Progenitor cell of endocrine pancreas (in vitro differentiated cells): ENCODE measurements around the gene MYO7B. TPM values are rescaled to one million over a fixed set of nuclear protein-coding genes. Genes with fewer than 3 reads are reported as not detected.
A peak's percentile ranks its signal among the peaks of the same experiment; 100 is the strongest.

Source experiments
- DNase-seq: peaks from one replicate; pipeline ENCODE4 v3.0.0; 2021; ENCODE audit warnings: low spot score; ENCODE audit not compliant: unreplicated experiment
- H3K27ac Mint-ChIP-seq: 2 replicates; pipeline ENCODE4 v1.8.0; 2021; ENCODE audit warnings: mild to moderate bottlenecking, moderate library complexity, mixed read lengths
- H3K27me3 Mint-ChIP-seq: 2 replicates; pipeline ENCODE4 v1.8.0; 2021; ENCODE audit warnings: mixed read lengths
- H3K36me3 Mint-ChIP-seq: 2 replicates; pipeline ENCODE4 v1.8.0; 2022; ENCODE audit warnings: mixed read lengths; ENCODE audit not compliant: insufficient read depth
- H3K4me1 Mint-ChIP-seq: 2 replicates; pipeline ENCODE4 v1.8.0; 2021; ENCODE audit warnings: low read depth, mixed read lengths
- H3K4me3 Mint-ChIP-seq: 2 replicates; pipeline ENCODE4 v1.8.0; 2021; ENCODE audit warnings: low read depth, mild to moderate bottlenecking, moderate library complexity, mixed read lengths
- H3K9me3 Mint-ChIP-seq: 2 replicates; pipeline ENCODE4 v1.8.0; 2021; ENCODE audit warnings: low read depth, mixed read lengths
- CTCF ChIP-seq: fragments of 200-600 bp; sonication (generic); IDR thresholded peaks from one replicate; pipeline ENCODE4 v1.5.0; 2021; ENCODE audit warnings: antibody characterized with exemption, mild to moderate bottlenecking; ENCODE audit not compliant: unreplicated experiment
- total RNA-seq: library from RNA; stranded (reverse); gene quantifications from 2 replicates; pipeline ENCODE4 v1.2.1, GENCODE V29; 2021

MYO7B gene
- total RNA-seq, 1 donor from 2014 or later = not detected

- Mint-ChIP-seq H3K9me3 (no peaks in the 10 kb centered on the region), H3K36me3 (no peaks in the 10 kb centered on the region), H3K27me3 (no peaks in the 10 kb centered on the region), H3K27ac (no peak overlapping the region), H3K4me1 (peaks cover 5% of the 10 kb centered on the region), H3K4me3 (no peak overlapping the region)
- no peak for DNase-seq
- no peak for TF ChIP-seq CTCF
Observed at GRCh38 chr2:127635380-127636237, 100.1 kb downstream of the MYO7B start.

GRCh38 chr2:127636248-127637235 lies 101.1 kb downstream of the MYO7B start:
- Mint-ChIP-seq H3K27ac (no peak overlapping the region), H3K4me1 (peaks cover 5% of the 10 kb centered on the region), H3K27me3 (no peaks in the 10 kb centered on the region), H3K36me3 (no peaks in the 10 kb centered on the region), H3K9me3 (no peaks in the 10 kb centered on the region), H3K4me3 (no peak overlapping the region)
- no peak for DNase-seq
- no peak for TF ChIP-seq CTCF

GRCh38 chr2:127637236-127637630 lies 101.8 kb downstream of the MYO7B start:
- H3K27me3 Mint-ChIP-seq = no peaks in the 10 kb centered on the region
- DNase-seq = no peak
- no peak for TF ChIP-seq CTCF
- peaks cover 5% of the 10 kb centered on the region for H3K4me1 Mint-ChIP-seq
- H3K27ac Mint-ChIP-seq = no peak overlapping the region
- H3K36me3 Mint-ChIP-seq = no peaks in the 10 kb centered on the region
- H3K9me3 Mint-ChIP-seq = no peaks in the 10 kb centered on the region
- no peak overlapping the region for H3K4me3 Mint-ChIP-seq

- no peak for TF ChIP-seq CTCF
- no peaks in the 10 kb centered on the region for H3K9me3 Mint-ChIP-seq
- H3K27me3 Mint-ChIP-seq = no peaks in the 10 kb centered on the region
- H3K4me3 Mint-ChIP-seq = no peak overlapping the region
- peak overlapping the region; percentile 88 for H3K27ac Mint-ChIP-seq
- H3K4me1 Mint-ChIP-seq = peaks cover 5% of the 10 kb centered on the region
- no peak for DNase-seq
- no peaks in the 10 kb centered on the region for H3K36me3 Mint-ChIP-seq
Observed at GRCh38 chr2:127637725-127638252, 102.3 kb downstream of the MYO7B start.
